Duodenal mucosa (tissue), 2 donors: Measurements from ENCODE around the gene ADARB2.
"Not testable (repeated sequence)": the region's sequence is repeated elsewhere in the genome, so short reads cannot be mapped to it uniquely, and the experiment has no call there.

Experiments
- H3K27ac ChIP-seq: one replicate; pipeline ENCODE4 v1.7.0; 2013; ENCODE audit warnings: low read depth, low read length
- H3K27me3 ChIP-seq, 2 donors: one replicate each; pipeline ENCODE4 v1.7.0; 2013; ENCODE audit warnings: low read length in 2 of 2, control low read depth in 1 of 2; ENCODE audit not compliant: insufficient read depth in 2 of 2, control insufficient read depth in 1 of 2
- H3K36me3 ChIP-seq, 2 donors: one replicate each; pipeline ENCODE4 v1.7.0; 2013; ENCODE audit warnings: low read length in 2 of 2, control low read depth in 1 of 2; ENCODE audit not compliant: insufficient read depth in 2 of 2, control insufficient read depth in 1 of 2
- H3K4me1 ChIP-seq, 2 donors: one replicate each; pipeline ENCODE4 v1.7.0; 2013; ENCODE audit warnings: low read length in 2 of 2, control low read depth in 1 of 2; ENCODE audit not compliant: insufficient read depth in 2 of 2, control insufficient read depth in 1 of 2
- H3K4me3 ChIP-seq, 2 donors: one replicate each; pipeline ENCODE4 v1.7.0; 2013; ENCODE audit warnings: low read length in 2 of 2, low read depth in 1 of 2
- H3K9ac ChIP-seq, 2 donors: one replicate each; pipeline ENCODE4 v1.7.0; 2013; ENCODE audit warnings: low read length in 2 of 2, low read depth in 1 of 2
- H3K9me3 ChIP-seq, 2 donors: one replicate each; pipeline ENCODE4 v1.7.0; 2013; ENCODE audit warnings: low read length in 2 of 2, control low read depth in 1 of 2; ENCODE audit not compliant: control insufficient read depth in 1 of 2

ADARB2 gene

DNA sequence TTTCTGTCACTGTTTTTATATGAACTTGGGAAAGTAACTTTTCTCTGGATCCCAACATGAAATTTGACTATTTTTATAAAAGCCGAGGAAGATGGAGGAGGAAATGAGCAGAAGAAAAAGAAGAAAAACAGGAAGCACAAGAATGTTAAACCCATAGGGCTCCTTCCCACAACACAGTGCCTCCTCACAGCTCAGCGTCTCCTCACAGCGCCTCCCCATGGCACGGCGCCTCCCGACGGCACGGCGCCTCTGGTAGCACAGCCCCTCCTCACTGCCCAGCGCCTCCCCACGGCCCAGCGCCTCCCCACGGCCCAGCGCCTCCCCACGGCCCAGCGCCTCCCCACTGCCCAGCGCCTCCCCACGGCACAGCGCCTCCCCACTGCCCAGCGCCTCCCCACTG is 410.8 kb downstream of the ADARB2 start:
- not testable (repeated sequence) for H3K36me3 ChIP-seq, H3K27me3 ChIP-seq, H3K27ac ChIP-seq

DNA sequence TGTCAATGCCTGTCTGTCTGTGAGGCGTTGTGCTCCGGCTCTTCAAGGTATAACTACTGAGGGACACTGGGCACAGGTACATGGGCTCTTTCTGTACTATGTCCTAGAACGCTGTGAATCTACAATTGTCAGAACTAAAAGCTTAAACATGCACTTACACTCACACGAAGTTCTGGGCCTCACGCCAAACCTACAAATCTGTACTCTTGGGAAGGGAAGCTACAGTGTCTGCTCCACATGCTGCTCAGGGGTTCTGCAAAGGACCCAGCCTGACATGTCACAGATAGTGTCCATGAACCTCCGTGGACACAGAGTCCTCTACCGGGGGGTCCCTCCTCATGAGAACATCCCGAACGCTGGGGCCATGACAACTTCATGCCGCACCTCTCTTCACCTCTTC is 412.4 kb downstream of the ADARB2 start:
- H3K9ac ChIP-seq = no peak overlapping the region
- no peaks in the 10 kb centered on the region for H3K27me3 ChIP-seq
- H3K36me3 ChIP-seq = no peaks in the 10 kb centered on the region
- peaks cover 6 to 23% of the 10 kb centered on the region in 2 donors for H3K4me1 ChIP-seq
- H3K9me3 ChIP-seq = peaks cover 0 to 2% of the 10 kb centered on the region in 2 donors
- H3K27ac ChIP-seq = no peak overlapping the region
- H3K4me3 ChIP-seq = no peak overlapping the region

More for the DNA sequence above, 410.8 kb downstream of the ADARB2 start:
- H3K9ac ChIP-seq, H3K4me3 ChIP-seq, H3K9me3 ChIP-seq: not testable (repeated sequence)
- H3K4me1 ChIP-seq = peaks cover 10 to 24% of the 10 kb centered on the region in 2 donors

- H3K4me1 ChIP-seq = peaks cover 0 to 14% of the 10 kb centered on the region in 2 donors
- H3K27me3 ChIP-seq = no peaks in the 10 kb centered on the region
These were observed 413.4 kb downstream of the ADARB2 start for GRCh38 chr10:1323951-1324350.

DNA sequence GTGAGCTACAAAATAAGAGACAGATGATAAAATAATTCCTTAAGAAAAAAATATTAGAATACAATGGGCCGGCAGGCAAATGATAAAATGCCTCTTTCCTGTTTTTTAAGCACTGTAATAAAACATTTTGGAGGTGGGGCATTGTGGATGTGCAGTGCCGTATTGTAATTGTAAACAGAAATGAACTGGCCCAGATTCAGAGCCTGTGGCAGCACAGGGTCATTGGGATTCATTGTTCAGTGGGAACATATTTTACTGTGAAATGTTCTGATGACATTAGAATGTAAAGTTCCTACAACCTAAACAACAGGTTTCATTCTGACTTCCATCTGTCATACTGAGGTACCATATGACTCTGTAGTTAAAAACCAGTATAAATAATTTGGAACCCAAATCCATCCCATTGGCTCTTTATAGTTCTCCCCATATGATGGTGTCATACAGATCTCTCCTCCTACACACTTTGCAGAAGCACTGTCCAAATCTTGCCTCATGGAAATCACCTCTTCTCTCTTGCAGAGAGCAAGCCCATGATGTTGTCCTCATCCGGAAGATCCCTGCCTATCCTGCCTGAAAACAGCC is 416.5 kb downstream of the ADARB2 start:
- Histone ChIP-seq H3K9me3 (no peaks in the 10 kb centered on the region), H3K4me1 (peaks cover 0 to 5% of the 10 kb centered on the region in 2 donors), H3K27me3 (no peaks in the 10 kb centered on the region), H3K27ac (no peak overlapping the region), H3K36me3 (no peaks in the 10 kb centered on the region), H3K9ac (no peak overlapping the region), H3K4me3 (no peak overlapping the region)

More at GRCh38 chr10:1323951-1324350, 413.4 kb downstream of the ADARB2 start:
- Histone ChIP-seq H3K36me3 (no peaks in the 10 kb centered on the region), H3K4me3 (no peak overlapping the region), H3K27ac (no peak overlapping the region), H3K9me3 (peaks cover 0 to 2% of the 10 kb centered on the region in 2 donors), H3K9ac (no peak overlapping the region)

DNA sequence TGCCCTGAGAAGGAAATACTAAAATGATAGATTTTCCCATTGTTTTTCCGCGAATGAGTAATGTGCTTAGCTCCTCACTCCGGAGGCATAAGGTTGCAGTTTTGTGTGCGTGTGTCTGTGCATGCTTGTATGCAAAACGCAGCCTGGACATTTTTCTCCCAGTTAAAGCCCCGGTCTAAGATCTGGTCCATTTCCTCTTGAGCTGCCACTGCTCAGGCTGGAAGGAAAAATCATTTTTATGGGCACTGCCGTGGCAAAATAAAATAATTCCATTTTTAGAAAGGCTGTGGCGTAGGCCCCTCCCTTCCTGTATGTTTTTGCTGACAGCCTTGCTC is 420.5 kb downstream of the ADARB2 start:
- Histone ChIP-seq H3K36me3 (no peaks in the 10 kb centered on the region), H3K4me1 (no peaks in the 10 kb centered on the region), H3K9ac (no peak overlapping the region), H3K27me3 (no peaks in the 10 kb centered on the region), H3K27ac (no peak overlapping the region), H3K4me3 (no peak overlapping the region), H3K9me3 (no peaks in the 10 kb centered on the region)

DNA sequence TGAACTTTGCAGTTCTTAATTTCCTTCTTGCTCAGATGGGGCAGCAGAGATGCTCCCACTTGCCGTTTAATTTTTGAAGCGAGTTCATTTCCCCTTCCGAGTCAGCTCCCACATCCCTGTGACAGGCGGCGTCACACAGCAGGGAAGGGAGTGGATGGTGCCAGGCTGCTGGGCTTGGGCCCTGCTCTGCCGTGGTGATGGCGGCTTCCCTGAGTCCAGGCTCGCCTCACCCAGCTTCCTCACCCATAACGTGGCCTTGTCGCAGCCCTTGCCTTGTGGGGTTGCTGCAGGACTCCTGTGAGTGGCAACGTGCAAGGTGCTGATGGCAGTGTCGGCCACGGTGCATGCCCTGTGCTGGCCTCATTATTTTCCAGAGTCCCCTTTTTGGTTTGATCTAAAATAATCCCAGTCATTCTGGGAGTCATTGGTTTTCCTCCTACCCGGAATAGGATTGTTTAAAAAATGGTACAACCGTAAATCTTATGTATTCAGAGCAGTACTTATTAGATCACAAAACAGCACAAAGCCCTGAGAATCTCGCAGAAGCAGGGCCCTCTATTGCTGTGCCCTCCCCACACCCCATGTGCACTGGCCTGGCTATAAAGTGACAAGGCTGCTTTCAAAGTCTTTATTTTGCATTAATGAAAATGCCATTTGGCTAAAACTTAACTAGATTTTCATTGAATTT is 421.1 kb downstream of the ADARB2 start:
- H3K9ac ChIP-seq = no peak overlapping the region
- H3K4me1 ChIP-seq = no peaks in the 10 kb centered on the region
- H3K36me3 ChIP-seq = no peaks in the 10 kb centered on the region
- no peaks in the 10 kb centered on the region for H3K9me3 ChIP-seq
- H3K27me3 ChIP-seq = no peaks in the 10 kb centered on the region
- H3K27ac ChIP-seq = no peak overlapping the region
- no peak overlapping the region for H3K4me3 ChIP-seq

GRCh38 chr10:1315178-1315577 is 422.1 kb downstream of the ADARB2 start:
- Histone ChIP-seq H3K4me1 (no peaks in the 10 kb centered on the region), H3K27ac (no peak overlapping the region), H3K9me3 (no peaks in the 10 kb centered on the region), H3K36me3 (no peaks in the 10 kb centered on the region), H3K4me3 (no peak overlapping the region), H3K9ac (no peak overlapping the region), H3K27me3 (no peaks in the 10 kb centered on the region)

GRCh38 chr10:1311726-1312125 is 425.6 kb downstream of the ADARB2 start:
- no peak overlapping the region for H3K4me3 ChIP-seq
- no peaks in the 10 kb centered on the region for H3K27me3 ChIP-seq
- H3K9ac ChIP-seq = no peak overlapping the region
- no peaks in the 10 kb centered on the region for H3K4me1 ChIP-seq
- H3K27ac ChIP-seq = no peak overlapping the region
- H3K9me3 ChIP-seq = no peaks in the 10 kb centered on the region
- H3K36me3 ChIP-seq = no peaks in the 10 kb centered on the region

GRCh38 chr10:1310271-1310789 is 427.0 kb downstream of the ADARB2 start:
- no peaks in the 10 kb centered on the region for H3K4me1 ChIP-seq
- H3K4me3 ChIP-seq = no peak overlapping the region
- H3K27ac ChIP-seq = no peak overlapping the region
- H3K36me3 ChIP-seq = no peaks in the 10 kb centered on the region
- no peak overlapping the region for H3K9ac ChIP-seq
- H3K9me3 ChIP-seq = no peaks in the 10 kb centered on the region
- no peaks in the 10 kb centered on the region for H3K27me3 ChIP-seq

GRCh38 chr10:1309617-1310270 is 427.6 kb downstream of the ADARB2 start:
- H3K27ac ChIP-seq = no peak overlapping the region
- no peak overlapping the region for H3K9ac ChIP-seq
- no peak overlapping the region for H3K4me3 ChIP-seq
- no peaks in the 10 kb centered on the region for H3K36me3 ChIP-seq
- no peaks in the 10 kb centered on the region for H3K4me1 ChIP-seq
- H3K9me3 ChIP-seq = no peaks in the 10 kb centered on the region
- H3K27me3 ChIP-seq = no peaks in the 10 kb centered on the region
